Tongue (tissue), 2 donors: Measurements from ENCODE around the gene ZBTB5. TPM values are rescaled to one million over a fixed set of nuclear protein-coding genes. Genes with fewer than 3 reads are reported as not detected.
"Not testable (repeated sequence)": the region's sequence is repeated elsewhere in the genome, so short reads cannot be mapped to it uniquely, and the experiment has no call there.

Experiments used
- DNase-seq: peaks from one replicate; pipeline ENCODE4 v3.0.0-alpha.2; 2015
- total RNA-seq: library from RNA; depleted of rRNA; stranded (reverse); fragments of >200 nt; gene quantifications from one replicate; pipeline ENCODE4 v1.2.3, GENCODE V29; 2014

Gene ZBTB5, protein sequence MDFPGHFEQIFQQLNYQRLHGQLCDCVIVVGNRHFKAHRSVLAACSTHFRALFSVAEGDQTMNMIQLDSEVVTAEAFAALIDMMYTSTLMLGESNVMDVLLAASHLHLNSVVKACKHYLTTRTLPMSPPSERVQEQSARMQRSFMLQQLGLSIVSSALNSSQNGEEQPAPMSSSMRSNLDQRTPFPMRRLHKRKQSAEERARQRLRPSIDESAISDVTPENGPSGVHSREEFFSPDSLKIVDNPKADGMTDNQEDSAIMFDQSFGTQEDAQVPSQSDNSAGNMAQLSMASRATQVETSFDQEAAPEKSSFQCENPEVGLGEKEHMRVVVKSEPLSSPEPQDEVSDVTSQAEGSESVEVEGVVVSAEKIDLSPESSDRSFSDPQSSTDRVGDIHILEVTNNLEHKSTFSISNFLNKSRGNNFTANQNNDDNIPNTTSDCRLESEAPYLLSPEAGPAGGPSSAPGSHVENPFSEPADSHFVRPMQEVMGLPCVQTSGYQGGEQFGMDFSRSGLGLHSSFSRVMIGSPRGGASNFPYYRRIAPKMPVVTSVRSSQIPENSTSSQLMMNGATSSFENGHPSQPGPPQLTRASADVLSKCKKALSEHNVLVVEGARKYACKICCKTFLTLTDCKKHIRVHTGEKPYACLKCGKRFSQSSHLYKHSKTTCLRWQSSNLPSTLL
- total RNA-seq, result 20.8 TPM

DNA sequence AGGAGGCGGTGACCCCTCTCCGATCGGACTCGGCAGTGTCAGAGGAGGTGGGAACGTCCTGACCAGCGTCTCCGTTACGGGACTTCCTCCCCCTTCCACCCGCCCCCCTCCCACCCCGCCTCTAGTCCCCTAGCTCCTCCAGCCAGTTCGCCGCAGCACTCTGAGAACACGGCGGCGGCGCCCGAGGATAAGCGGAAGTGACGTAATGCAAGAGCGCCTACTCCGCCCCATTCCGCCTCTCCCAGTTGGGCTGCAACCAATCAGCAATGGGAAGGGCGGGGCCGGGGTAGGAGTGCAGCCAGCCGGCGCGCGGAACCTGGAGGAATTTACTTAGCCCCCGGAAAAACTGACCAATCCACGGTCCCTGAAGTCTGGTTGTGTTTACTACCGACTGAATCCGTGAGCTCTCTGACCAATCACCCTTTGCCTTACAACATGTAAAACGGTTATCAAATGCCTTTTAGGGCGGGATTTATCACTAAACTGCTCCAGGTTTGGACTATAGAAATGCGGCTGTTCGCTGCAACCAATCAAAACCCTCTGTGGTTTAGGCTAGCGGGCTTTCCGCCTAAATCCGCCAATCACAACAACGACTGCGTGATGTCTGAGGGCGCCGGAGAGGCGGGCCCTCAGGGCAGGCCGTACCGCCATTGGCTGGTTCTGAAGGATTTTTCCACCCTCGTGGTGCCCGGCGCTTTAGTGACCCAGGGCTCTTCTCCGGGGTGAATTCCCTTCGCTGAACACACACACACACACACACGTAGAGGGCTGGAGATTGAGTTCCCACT, at the start of gene ZBTB5:
Gene ZBTB5 (minus strand): TSS at position 202 of the 788 bp plus-strand sequence. CDS start 22,899 bp downstream, outside the sequence.
- peak; percentile 100 for DNase-seq

GRCh38 chr9:37514999-37515398, 49.7 kb upstream of the ZBTB5 start:
- DNase-seq, result no peak

- not testable (repeated sequence) for DNase-seq
These were observed 49.2 kb upstream of the ZBTB5 start for GRCh38 chr9:37514415-37514814.

GRCh38 chr9:37512437-37512836, 47.2 kb upstream of the ZBTB5 start:
- DNase-seq, result no peak

DNA sequence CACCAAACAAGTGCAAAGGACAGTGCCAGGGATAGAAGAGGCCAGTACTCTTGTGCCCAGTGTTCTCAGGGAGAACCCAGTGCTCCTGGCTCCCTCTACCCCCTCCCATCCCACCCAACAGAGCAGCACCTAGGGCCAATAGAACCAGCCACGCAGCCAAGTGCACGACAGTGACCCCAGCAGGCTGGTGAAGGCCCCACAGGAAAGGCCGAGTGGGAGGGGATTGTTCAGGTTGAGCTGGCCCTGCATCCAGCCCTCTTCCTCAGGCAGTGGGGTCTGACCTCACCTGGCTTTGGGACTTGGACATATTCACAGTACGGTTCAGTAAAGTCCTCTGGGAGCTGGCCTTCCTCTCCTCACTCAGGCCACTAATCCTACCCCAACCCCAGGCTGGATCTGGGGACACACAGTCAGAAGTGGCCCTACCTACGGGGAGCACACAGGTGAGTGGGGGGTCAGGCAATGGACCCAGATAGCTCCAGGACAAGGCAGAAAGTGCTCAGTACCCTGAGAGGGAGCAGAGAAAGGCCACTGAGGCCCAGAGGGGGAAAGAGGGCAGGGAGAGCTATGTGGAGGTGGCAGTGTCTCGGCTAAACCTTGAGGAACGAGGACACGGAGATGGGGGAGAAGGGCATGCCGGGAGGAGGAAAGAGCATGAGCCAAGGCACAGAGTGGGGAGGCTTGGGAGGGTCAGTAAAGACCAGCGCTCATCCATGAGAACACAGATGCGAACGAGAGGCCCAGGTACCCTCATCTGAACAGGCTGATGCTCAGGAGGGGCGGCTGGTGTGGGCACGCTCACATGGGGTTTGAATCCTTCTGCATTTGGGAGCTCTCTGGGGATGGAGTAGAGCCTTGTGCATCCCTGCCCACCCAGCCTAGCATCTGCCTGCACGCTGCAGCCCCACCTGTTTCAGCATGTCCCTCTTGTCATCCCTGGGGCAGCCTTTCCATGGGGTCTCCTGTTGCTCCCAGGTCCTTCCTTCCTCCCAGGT, 46.1 kb upstream of the ZBTB5 start:
- no peak for DNase-seq

GRCh38 chr9:37510053-37510452, 44.8 kb upstream of the ZBTB5 start:
- DNase-seq, result not testable (repeated sequence)

DNA sequence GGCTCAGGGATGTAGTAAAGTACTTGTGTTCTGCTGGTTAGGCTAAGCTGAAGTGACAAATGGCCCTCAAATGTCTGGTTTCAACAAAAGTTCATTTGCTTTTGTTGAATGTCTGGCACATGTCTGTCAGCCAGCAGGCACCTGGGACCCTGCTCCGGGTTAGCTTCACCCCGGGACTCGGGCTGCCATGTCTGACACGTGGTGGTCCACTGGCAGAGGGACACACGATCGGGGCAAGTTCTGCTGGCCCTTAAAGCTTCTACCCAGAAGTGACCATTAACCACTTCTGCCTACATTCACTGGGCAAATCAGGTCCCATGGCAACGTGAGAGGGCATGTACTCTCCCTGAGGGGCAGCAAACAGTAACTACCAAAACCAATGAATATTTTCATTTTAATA, 44.3 kb upstream of the ZBTB5 start:
- DNase-seq, result no peak

DNA sequence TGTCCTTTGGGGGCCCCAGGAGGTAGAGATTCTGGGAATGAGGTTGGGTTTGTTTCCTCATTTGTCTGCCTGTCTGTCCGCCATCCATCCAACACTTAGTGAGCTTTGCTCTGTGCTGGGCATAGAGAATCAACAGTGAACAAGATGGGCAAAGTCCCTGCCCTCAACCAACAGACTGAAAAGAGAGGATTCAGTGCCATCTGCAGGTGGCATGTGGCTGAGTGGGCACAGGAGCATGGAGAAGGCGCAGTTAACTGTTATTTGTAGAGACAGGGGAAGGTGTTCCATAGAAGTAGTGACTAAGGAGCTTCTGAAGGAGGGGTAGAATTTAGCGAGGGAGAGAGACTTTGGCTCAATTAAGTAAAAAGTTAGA, 43.6 kb upstream of the ZBTB5 start:
- DNase-seq, result no peak

DNA sequence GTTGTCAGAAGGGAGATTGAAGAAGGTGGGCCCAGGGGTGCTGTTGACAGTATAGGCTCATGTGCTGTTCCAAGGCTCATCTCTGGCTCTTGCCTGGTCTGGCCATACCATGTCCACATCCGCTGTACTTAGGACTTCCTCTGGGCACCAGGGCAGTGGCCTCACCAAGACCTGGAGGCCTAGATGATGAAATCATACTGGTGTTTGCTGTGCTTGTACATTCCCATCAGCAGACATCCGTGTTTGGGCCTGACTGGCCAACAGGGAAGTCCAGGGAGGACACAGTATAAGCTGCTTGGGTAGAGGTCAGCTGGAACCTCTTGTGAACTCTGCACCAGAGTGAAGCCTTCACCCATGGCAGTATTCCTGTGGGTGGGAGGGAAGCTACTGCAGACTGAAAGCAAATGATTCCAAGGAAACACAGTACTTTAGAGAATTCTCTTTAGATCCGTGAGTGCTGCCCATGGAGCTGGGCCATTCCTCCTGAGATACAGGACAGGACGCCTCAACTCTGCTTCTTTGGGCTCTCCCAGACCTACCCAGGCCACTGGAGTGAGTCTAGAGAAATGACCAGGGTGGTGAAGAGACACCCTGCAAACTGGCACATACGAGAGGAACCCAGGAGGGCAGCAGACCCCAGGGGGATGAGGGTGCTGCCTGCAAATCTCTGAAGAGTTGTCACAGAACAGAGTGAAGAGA, 43.0 kb upstream of the ZBTB5 start:
- DNase-seq, result no peak

DNA sequence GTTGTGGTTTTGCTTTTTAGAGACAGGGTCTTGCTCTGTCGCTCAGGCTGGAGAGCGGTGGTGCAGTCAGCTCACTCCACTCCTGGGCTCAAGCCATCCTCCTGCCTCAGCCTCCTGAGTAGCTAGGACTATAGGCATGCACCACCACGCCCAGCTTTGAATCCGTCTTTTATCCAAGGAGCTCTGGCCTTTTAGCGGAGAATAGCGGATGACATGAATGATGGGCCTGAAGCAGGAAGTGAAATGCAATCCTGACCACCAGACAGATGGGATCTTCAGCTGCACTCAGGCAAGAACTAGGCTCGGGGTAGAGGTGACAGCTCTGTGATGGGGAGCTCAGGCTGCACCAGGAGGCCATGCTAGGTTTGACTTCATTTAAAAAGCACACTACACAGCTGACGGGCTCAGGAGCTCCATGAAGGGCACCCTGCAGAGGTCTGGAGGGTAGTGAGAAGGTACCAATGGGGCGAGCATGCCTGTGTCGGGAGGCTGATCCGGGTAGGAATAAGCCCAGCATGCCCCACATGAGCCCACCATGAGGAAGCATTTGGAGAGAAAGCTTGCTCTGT, 42.4 kb upstream of the ZBTB5 start:
- DNase-seq, result no peak

DNA sequence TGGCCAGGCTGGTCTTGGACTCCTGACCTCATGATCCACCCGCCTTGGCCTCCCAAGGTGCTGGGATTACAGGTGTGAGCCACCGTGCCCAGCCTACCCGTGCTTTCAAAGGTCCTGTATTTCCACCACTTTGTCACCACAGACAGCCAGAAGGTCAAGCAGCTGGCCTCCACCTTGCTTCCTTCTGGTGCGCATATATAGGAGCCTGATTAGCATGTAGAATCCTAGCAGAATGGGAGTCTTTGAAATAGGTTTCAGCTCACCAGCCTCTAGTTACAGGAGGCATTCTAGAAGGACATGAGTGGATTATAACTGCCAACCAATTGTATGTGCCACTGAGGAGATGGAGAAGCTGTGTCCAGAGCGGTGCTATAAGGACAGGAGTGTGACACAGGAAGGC, 39.4 kb upstream of the ZBTB5 start:
- DNase-seq, result no peak

- no peak for DNase-seq
These were observed 38.5 kb upstream of the ZBTB5 start for GRCh38 chr9:37503736-37504135.

GRCh38 chr9:37501957-37502596, 36.8 kb upstream of the ZBTB5 start:
- no peak for DNase-seq

- DNase-seq, result no peak
These were observed 34.0 kb upstream of the ZBTB5 start for GRCh38 chr9:37499297-37499696.

DNA sequence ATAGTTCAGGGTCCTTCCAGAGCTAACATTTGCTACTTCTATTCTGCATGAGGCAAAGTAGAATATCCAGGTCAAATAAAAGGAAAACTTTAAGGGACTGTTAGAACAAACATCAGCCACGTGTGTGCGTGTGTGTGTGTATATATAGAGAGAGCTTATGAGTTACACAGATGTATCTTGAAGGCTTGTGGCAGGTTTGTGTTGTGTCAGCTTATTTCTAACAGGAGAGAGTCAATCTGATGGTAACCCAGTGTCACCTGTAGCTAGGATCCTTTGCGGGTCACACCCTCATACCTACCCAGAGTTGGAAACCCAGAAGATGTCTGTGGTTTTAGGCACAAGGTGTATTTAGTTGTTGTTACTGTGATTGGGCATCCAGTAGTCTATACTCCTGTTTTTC, 33.2 kb upstream of the ZBTB5 start:
- DNase-seq, result no peak

- DNase-seq, result no peak
These were observed 32.1 kb upstream of the ZBTB5 start for GRCh38 chr9:37497320-37497719.

DNA sequence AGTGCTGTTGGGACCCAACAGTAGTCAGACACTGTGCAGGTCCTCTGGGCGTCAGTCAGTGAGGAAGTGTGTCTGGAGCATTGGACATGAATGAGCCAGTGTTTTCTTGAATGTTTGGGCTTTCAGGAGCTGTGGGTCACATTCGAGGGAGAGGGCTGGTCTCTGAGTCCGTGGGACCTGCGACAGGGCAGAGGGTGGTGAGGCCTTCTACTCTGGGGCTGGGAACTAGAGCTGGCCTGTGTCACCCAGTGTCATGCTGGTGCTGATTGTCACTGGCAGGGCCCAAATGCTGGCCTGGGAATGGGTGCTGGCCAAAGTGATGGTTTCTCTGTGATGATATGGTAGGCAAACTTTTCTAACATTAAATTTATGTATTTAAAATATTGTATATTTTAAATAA, 30.8 kb upstream of the ZBTB5 start:
- no peak for DNase-seq

DNA sequence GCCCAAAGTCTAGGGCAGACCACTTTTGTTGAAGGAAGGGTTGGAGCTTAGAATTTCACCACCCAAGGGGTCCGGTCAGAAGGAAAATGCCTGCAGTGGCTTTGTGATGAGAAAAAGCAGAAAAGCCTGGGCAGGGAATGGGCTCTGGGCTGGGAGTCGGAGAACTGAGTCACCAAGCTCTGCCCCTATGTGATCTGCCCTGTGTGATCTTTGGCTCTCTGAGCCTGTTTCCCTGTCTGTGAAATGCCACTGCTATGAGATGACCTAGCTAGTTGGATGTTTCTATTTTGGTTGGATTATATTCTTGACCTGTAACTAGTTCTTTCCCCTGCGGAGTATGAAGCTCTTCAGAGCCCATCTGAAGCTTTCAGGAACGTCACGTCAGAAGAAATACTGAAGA, 30.3 kb upstream of the ZBTB5 start:
- DNase-seq, result no peak

DNA sequence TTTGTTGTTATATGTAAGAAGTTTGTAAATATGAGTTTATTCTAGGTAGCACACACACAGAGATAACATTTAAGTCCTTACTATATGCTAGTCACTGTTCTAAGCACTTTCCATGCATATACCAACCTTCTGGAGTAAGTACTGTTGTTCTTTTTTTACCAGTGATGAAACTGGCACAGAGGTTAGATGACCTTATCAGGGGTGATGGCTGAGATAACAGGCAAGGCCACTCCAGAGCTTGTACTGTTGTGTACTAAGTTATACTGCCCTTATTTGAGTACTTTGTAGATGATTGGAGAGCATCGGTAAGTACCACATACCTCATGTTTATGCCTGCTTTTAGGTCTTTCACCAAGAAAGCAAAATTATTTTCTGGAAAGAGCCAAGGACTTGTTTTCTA, 26.7 kb upstream of the ZBTB5 start:
- DNase-seq, result no peak
